ENCODE data around the gene TTC31.

TTC31 gene

DNA sequence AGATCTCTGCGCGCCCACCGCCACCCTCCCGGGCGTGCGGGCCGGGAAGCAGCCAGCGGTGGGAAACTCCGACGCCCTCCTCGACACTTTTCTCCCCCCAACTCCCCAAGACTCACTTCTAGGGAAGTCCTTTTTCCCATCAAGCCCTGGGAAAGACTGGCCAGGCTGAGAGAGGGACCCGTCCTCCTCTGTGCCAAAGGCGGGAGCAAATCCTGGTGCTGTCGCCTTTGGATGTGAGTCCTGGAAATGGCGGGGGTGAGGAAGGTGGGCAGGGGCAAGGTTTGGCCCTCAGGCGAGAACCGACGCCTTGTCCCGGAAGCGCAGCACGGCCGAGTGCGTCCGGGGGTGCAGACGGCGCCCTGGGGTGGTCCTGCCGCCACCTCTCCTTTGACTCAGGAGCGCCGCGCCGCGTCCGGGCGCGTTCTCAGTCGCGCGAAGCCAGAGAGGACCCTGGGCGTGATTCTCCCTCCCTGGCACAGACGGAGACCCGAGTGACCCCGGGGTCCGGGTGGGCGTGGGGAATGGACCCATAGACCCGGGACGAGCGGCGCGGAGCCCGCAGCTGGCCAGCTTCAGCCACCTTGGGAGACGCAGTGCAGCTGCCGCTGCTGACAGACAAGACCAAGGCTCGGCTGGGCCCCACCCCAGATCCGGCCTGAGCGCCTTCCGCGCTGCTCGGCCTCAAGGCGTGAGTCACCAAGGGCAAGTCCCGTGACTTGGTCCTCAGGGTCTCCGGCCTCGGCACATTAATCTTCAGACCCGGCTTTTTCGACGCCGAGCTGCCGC, 20.0 kb downstream of the TTC31 start:
- ChIA-PET POLR2A (interaction anchor here (0.7 to 1.7 kb wide), 2 partner anchors 45 to 48 kb away, joined by 3 to 8 read pairs; partner anchors contain the start of genes INO80B and WBP1), CTCF (interaction anchor here (1.1 to 3.3 kb wide), 8 partner anchors 11 to 85 kb away, joined by 3 to 20 read pairs (median 4); partner anchors contain the start of genes AUP1, CCDC142, HTRA2 and TTC31)
- DNase-seq (ENCODE audit: extremely low spot score) = peak; percentile 80
- TF ChIP-seq, protein P1, sequence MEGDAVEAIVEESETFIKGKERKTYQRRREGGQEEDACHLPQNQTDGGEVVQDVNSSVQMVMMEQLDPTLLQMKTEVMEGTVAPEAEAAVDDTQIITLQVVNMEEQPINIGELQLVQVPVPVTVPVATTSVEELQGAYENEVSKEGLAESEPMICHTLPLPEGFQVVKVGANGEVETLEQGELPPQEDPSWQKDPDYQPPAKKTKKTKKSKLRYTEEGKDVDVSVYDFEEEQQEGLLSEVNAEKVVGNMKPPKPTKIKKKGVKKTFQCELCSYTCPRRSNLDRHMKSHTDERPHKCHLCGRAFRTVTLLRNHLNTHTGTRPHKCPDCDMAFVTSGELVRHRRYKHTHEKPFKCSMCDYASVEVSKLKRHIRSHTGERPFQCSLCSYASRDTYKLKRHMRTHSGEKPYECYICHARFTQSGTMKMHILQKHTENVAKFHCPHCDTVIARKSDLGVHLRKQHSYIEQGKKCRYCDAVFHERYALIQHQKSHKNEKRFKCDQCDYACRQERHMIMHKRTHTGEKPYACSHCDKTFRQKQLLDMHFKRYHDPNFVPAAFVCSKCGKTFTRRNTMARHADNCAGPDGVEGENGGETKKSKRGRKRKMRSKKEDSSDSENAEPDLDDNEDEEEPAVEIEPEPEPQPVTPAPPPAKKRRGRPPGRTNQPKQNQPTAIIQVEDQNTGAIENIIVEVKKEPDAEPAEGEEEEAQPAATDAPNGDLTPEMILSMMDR (IDR thresholded peaks at IDR 0.05; ENCODE audit: control extremely low read depth, extremely low read depth, low read depth, missing control alignments) = peak; percentile 57

DNA sequence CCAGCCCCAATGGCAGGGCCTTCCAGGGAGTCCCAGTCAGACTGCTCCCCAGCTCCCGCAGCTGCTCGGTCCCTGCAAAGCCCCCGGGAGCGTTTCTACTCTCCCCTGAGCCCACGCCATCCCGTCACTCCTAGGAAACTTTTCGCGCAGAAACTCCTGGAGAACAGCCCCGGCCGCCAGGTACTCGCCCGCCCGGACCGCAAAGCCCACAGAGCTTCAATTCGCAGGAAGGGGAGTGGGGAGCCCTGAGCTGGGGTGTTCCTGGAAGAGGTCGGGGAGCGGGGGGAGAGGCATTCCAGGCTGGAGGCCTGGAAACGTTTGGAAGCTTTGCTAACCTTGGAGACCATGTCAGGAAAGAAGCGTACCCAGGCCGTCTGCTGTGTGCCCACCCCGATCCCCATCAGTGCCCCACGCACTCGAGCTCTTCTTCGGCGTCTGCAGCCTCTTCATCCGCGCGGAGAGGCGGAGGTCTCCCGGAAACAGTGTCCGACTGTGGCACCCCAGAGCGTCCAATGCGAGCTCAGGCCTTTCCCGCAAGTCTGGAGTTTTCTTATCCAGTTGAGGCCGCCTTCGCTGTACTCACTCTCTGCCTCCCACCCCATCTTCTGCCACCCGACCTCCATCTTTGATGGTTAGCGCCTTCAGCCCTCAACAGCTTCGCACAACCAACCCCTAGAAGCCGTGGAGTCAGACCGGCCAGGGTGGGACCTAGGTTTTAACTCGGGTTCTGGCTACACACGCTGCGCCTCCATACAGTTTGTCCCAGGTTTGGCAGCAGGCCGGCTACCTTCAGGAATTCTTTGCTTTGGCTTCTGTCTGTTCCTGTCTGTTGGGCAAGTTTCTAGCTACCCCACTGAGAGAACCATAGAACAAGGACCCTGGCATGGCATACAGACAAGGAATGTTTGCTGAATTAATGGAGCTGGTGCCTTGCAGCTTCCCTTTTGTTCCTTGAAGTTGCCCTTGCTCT, 20.9 kb downstream of the TTC31 start:
- DNase-seq (ENCODE audit: extremely low spot score) = no peak
- TF ChIP-seq, protein P1 (IDR thresholded peaks at IDR 0.05; ENCODE audit: control extremely low read depth, extremely low read depth, low read depth, missing control alignments) = no peak
- ChIA-PET CTCF (interaction anchor here (0.9 to 3.3 kb wide), 12 partner anchors 8 to 84 kb away, joined by 3 to 20 read pairs (median 4); partner anchors contain the start of genes AUP1, CCDC142, HTRA2 and TTC31), POLR2A (interaction anchor here (0.7 to 1.7 kb wide), 2 partner anchors 45 to 49 kb away, joined by 3 to 8 read pairs; partner anchors contain the start of genes INO80B and WBP1)

DNA sequence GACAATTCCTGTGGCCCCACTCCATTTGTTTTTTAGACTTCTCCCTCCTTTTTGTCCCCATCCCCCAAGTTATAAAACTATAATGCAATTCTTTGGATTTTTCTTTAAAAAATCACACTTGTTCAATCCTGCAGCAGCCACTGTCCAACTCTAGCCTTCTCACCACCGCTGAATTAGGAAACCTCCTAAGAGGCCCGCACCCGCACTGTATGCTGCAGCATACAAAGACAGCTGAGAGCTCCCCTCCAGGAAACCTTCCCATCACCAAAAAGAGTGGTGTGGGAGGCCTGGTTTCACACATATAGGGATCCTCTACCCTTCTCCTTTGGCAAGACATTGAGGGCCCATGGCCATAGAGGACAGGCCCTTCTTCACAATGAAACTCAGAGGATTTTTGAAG, 21.7 kb downstream of the TTC31 start:
- ChIA-PET POLR2A (interaction anchor here (1.7 kb wide), 1 partner anchor 46 kb away, joined by 8 read pairs; the partner anchor contains the start of gene WBP1), CTCF (interaction anchor here (1.2 to 3.3 kb wide), 7 partner anchors 12 to 83 kb away, joined by 4 to 20 read pairs (median 6); partner anchors contain the start of genes AUP1 and HTRA2)

DNA sequence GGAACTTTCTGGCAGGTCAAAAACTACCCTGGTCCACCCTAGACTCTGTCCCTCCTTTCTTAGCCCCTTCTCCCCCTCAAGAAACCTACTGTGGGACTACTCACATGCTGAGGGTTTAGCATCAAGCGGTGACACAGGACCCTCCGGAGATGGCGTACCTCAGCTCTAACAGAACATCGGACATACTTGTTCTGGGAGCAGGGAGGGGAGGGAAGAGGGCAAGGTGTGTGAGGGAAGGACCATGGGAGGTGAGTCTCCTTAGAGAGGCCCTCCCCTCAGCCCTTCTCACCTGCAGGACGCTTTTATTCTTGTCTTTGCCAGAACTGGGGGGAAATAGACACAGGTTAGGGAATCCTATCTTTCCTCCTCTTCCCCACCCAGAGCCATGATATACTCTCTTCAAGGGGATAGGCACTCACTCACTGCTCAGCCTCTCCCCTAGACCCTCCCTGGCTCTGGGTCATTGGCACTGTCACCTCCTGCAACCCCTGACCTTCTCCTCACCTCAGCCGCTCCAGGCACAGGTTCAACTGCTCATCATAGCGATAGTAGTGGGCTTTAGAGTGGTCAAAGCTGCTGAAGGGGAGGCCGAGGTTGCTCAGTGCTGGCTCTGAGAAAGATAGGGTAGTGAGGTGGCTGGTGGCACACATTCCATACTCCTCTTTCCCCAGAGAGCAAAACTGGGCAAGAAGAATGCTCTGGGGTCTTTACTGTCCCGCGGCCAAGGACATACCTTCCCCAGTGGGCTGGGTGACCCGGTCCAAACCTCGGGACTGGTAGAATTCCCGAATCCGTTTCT, 22.8 kb downstream of the TTC31 start:
- TF ChIP-seq, protein P1 (IDR thresholded peaks at IDR 0.05; ENCODE audit: control extremely low read depth, extremely low read depth, low read depth, missing control alignments) = no peak
- DNase-seq (ENCODE audit: extremely low spot score) = no peak
- CTCF ChIA-PET = interaction anchor here (1.6 to 3.3 kb wide), 6 partner anchors 14 to 82 kb away, joined by 5 to 20 read pairs (median 10); partner anchors contain the start of genes AUP1, CCDC142, HTRA2 and TTC31
- POLR2A ChIA-PET = no interaction called here

More for the DNA sequence above, 21.7 kb downstream of the TTC31 start:
- no peak for DNase-seq (ENCODE audit: extremely low spot score)
- TF ChIP-seq, protein P1 (IDR thresholded peaks at IDR 0.05; ENCODE audit: control extremely low read depth, extremely low read depth, low read depth, missing control alignments) = no peak

DNA sequence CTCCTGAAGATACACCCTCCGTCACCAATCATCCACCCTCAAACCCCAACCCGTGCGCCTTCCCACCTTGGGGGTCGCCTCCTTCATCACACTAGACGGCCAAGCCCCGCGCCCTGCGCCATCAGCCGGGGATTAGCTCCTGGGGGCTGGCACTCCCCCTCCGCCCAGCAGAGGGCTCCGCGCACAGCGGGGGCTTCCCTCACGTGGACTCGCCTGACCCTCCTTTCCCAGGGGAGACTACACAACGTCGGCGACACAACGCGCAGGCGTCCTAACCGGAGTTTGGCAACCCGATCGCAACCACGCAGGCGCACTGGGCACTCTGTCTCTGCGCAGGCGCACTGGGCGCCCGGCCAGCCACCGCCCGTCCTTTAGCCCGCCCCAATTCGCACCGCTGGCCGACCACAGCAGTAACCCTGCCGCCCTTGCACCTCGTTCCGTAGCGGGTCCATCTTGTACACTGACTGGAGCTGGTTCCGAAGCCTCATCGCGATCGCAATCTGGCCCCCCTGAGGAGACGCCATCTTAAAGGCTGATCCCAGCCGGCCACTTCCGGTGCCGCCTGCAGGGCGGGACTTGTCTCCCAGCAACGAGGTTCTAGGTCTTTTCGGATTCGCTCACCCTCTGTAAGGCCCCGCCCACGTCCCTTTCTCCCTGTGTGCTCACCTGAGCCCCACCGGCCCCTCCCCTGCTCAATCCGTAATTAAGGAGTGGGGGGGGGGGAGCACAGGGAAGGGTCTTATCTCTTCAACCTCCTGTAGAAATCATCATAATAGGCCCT, 24.5 kb downstream of the TTC31 start, which contains the start of gene PCGF1:
TSS of gene PCGF1 (minus strand) at position 551 of the 781 bp plus-strand sequence. CDS start at position 524, 27 bp downstream.
- POLR2A ChIA-PET = interaction anchor here (1.3 kb wide), 1 partner anchor 22 kb away, joined by 5 read pairs; the partner anchor contains the start of genes AUP1 and HTRA2
- DNase-seq (ENCODE audit: extremely low spot score) = peak; percentile 97
- TF ChIP-seq, protein P1 (IDR thresholded peaks at IDR 0.05; ENCODE audit: control extremely low read depth, extremely low read depth, low read depth, missing control alignments) = peak; percentile 61
- CTCF ChIA-PET = interaction anchor here (0.7 to 2.4 kb wide), 9 partner anchors 13 to 81 kb away, joined by 3 to 11 read pairs (median 4); partner anchors contain the start of genes CCDC142, HTRA2 and TTC31

Data from GM10248 (cell line).